ENCODE measurements around the gene PAM16.
"Not testable (repeated sequence)": the region's sequence is repeated elsewhere in the genome, so short reads cannot be mapped to it uniquely, and the experiment has no call there.

The PAM16 gene

GRCh38 chr16:4352843-4353242 lies 1.7 kb upstream of the PAM16 start:
- H3K4me1 Mint-ChIP-seq: peaks cover 18% of the 10 kb centered on the region
- ATAC-seq: no peak
- no peak overlapping the region for H3K4me3 Mint-ChIP-seq
- no peaks in the 10 kb centered on the region for H3K27me3 Mint-ChIP-seq
- peaks cover 29% of the 10 kb centered on the region for H3K36me3 Mint-ChIP-seq
- H3K27ac Mint-ChIP-seq: no peak overlapping the region
- H3K9me3 Mint-ChIP-seq: no peaks in the 10 kb centered on the region

DNA sequence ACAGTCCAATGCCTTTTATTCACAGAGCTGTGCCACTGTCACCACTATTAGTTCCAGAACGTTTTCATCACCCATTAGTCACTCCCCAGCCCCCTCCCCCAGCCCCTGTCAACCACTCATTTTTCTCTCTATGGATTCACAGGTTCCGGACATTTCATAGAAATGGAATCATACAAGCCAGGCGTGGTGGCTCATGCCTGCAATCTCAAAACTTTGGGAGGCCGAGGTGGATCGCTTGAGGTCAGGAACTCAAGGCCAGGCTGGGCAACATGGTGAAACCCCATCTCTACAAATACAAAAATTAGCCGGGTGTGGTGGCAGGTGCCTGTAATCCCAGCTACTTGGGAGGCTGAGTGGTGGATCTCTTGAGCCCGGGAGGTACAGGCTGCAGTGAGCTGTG lies 759 bp upstream of the PAM16 start:
- Mint-ChIP-seq H3K27ac (peak overlapping the region; percentile 88), H3K36me3 (peaks cover 19% of the 10 kb centered on the region), H3K9me3 (no peaks in the 10 kb centered on the region), H3K27me3 (no peaks in the 10 kb centered on the region), H3K4me1 (peaks cover 24% of the 10 kb centered on the region), H3K4me3 (peak overlapping the region; percentile 90)
- ATAC-seq: no peak

GRCh38 chr16:4350365-4350786 lies 745 bp downstream of the PAM16 start:
- Mint-ChIP-seq H3K27ac (peak overlapping the region; percentile 88), H3K4me3 (peak overlapping the region; percentile 90), H3K4me1 (peaks cover 24% of the 10 kb centered on the region), H3K9me3 (no peaks in the 10 kb centered on the region), H3K27me3 (no peaks in the 10 kb centered on the region), H3K36me3 (peaks cover 14% of the 10 kb centered on the region)
- ATAC-seq: peak; percentile 3

GRCh38 chr16:4349332-4349731 lies 1.8 kb downstream of the PAM16 start:
- Mint-ChIP-seq H3K9me3 (no peaks in the 10 kb centered on the region), H3K27me3 (no peaks in the 10 kb centered on the region), H3K36me3 (peaks cover 6% of the 10 kb centered on the region), H3K27ac (no peak overlapping the region), H3K4me1 (peaks cover 31% of the 10 kb centered on the region), H3K4me3 (no peak overlapping the region)
- ATAC-seq: no peak

DNA sequence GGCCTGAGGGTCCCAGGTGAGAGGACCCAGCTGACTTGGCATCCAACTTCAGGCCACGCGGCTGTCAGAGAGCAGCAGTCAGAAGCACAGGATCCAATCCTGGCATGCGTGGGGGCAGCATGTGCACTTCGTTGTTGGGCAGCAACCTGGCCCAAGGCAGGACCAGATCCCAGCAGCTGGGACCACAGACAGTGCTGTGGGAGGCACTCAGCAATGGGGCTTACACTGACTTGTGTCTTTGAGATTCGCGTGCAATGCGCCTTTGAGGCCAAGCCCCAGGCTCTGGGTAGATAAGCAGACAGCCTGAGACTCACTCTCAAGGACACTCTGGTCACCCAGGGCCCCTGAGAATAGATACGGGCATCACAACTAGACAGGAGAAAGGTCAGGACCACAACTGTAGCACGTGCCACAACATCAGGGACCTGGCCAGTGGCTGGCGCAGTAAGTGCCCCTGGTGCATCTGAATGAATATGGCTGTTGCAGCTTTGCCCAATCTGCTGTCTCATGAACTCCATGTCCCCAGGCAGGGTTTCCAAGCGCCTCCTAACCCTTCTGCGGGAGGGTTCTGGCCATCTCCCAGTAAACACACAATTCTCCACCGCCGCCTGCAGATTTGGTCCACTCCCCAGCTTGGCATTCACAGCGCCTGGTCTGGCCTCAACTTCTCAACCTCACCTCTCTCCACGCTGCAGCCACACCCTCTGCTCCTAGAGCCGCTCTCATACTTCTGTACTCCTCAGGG lies 3.2 kb downstream of the PAM16 start:
- H3K9me3 Mint-ChIP-seq: no peaks in the 10 kb centered on the region
- peaks cover 36% of the 10 kb centered on the region for H3K4me1 Mint-ChIP-seq
- ATAC-seq: no peak
- no peak overlapping the region for H3K27ac Mint-ChIP-seq
- no peak overlapping the region for H3K4me3 Mint-ChIP-seq
- H3K36me3 Mint-ChIP-seq: peaks cover 6% of the 10 kb centered on the region
- no peaks in the 10 kb centered on the region for H3K27me3 Mint-ChIP-seq

- no peaks in the 10 kb centered on the region for H3K9me3 Mint-ChIP-seq
- H3K27ac Mint-ChIP-seq: no peak overlapping the region
- H3K27me3 Mint-ChIP-seq: no peaks in the 10 kb centered on the region
- peaks cover 36% of the 10 kb centered on the region for H3K4me1 Mint-ChIP-seq
- H3K36me3 Mint-ChIP-seq: peaks cover 6% of the 10 kb centered on the region
- no peak for ATAC-seq
- no peak overlapping the region for H3K4me3 Mint-ChIP-seq
Observed at GRCh38 chr16:4347010-4347409, 4.1 kb downstream of the PAM16 start.

- Mint-ChIP-seq H3K27me3 (no peaks in the 10 kb centered on the region), H3K27ac (peak overlapping the region; percentile 27), H3K4me3 (no peak overlapping the region)
Observed at GRCh38 chr16:4345836-4346781, 5.0 kb downstream of the PAM16 start.

DNA sequence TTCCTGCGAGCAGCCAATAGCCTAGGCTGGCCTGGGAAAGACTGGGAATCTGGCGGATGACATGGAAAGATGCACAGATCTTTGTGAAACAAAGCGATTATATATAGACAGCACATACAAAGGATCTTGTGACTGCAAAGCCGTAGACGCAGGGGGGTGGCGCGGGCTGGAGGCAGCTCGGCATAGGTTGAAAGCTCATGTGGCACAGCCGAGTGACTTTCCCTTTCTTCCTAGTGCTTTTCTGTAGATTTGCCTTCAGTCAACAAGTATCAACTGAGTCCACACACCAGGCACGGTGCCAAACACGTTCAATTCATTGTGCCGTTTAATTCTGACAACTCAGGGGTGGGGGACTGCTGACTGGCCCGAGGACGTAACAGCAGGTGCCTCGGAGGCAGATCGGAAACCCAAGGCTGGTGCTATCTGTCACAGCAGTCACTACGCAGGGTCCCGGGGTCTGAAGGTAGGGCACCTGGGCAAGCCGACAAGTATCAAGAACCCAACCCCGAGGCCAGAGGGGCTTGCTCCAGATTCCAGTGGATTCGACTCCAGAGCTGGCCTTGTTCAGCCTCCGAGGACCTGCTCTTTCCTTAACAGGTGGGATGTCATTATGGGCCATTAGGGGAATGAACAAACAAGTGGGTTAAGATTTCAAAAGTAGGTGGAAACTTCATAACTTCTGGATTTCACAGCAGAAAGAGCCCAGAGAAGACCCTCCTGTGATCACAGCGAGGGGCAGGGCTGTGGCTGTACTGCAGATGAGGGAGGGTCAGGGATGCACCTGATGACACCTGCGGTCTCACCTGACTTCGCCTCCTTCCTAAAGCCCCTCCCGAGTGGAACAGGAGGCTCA lies 5.9 kb downstream of the PAM16 start:
- peaks cover 25% of the 10 kb centered on the region for H3K4me1 Mint-ChIP-seq
- no peaks in the 10 kb centered on the region for H3K27me3 Mint-ChIP-seq
- ATAC-seq: no peak
- H3K9me3 Mint-ChIP-seq: no peaks in the 10 kb centered on the region
- H3K4me3 Mint-ChIP-seq: no peak overlapping the region
- H3K36me3 Mint-ChIP-seq: peaks cover 6% of the 10 kb centered on the region
- H3K27ac Mint-ChIP-seq: peak overlapping the region; percentile 27

More at GRCh38 chr16:4345836-4346781, 5.0 kb downstream of the PAM16 start:
- no peak for ATAC-seq
- Mint-ChIP-seq H3K36me3 (peaks cover 6% of the 10 kb centered on the region), H3K9me3 (no peaks in the 10 kb centered on the region), H3K4me1 (peaks cover 29% of the 10 kb centered on the region)

DNA sequence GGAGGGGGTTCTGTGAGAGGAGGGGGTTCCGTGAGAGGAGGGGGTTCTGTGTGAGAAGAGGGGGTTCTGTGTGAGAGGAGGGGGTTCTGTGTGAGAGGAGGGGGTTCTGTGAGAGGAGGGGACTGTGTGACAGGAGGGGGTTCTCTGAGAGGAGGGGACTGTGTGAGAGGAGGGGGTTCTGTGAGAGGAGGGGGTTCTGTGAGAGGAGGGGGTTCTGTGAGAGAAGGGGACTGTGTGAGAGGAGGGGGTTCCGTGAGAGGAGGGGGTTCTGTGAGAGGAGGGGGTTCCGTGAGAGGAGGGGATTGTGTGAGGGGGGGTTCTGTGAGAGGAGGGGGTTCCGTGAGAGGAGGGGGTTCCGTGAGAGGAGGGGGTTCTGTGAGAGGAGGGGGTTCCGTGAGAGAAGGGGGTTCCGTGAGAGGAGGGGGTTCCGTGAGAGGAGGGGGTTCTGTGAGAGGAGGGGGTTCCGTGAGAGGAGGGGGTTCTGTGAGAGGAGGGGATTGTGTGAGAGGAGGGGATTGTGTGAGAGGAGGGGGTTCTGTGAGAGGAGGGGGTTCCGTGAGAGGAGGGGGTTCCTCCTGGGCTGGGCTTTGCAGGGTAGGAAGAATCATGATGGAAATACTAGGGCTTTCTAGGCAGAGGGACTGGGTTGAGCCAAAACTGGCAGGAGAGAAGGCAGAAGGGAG lies 6.7 kb downstream of the PAM16 start:
- not testable (repeated sequence) for H3K4me3 Mint-ChIP-seq
- peaks cover 25% of the 10 kb centered on the region for H3K4me1 Mint-ChIP-seq

GRCh38 chr16:4342866-4343744 lies 8.0 kb downstream of the PAM16 start:
- Mint-ChIP-seq H3K9me3 (no peaks in the 10 kb centered on the region), H3K4me1 (peaks cover 19% of the 10 kb centered on the region), H3K27ac (peak overlapping the region; percentile 38), H3K36me3 (peaks cover 6% of the 10 kb centered on the region), H3K27me3 (no peaks in the 10 kb centered on the region), H3K4me3 (no peak overlapping the region)
- ATAC-seq: no peak

More for the DNA sequence above, 6.7 kb downstream of the PAM16 start:
- not testable (repeated sequence) for ATAC-seq, H3K36me3 Mint-ChIP-seq, H3K27me3 Mint-ChIP-seq, H3K9me3 Mint-ChIP-seq
- H3K27ac Mint-ChIP-seq: peak overlapping the region; percentile 38

DNA sequence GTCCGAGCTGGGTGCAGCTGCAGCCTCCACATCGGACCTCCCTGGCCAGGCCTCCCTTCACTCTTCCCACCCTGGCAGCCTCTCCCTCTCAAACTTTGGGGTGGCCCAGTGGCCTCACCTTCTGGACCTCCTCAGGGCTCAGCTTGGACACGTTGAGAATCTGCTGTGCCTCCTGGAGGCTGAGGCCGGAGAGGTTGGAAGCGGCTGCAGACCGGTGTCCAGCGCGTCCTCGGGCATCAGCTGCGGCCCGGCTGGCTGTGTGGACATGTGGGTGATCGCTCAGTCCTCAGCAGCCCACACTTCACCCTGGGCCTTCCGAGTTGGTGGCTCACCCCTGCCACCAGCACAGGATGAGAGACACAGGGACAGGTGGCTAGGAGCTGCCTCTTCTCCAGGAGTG lies 9.9 kb downstream of the PAM16 start:
- Mint-ChIP-seq H3K27me3 (no peaks in the 10 kb centered on the region), H3K4me1 (peaks cover 18% of the 10 kb centered on the region), H3K27ac (no peak overlapping the region), H3K4me3 (no peak overlapping the region), H3K36me3 (peaks cover 6% of the 10 kb centered on the region), H3K9me3 (no peaks in the 10 kb centered on the region)
- no peak for ATAC-seq

GRCh38 chr16:4340443-4340842 lies 10.7 kb downstream of the PAM16 start:
- no peaks in the 10 kb centered on the region for H3K27me3 Mint-ChIP-seq
- ATAC-seq: no peak
- peaks cover 18% of the 10 kb centered on the region for H3K4me1 Mint-ChIP-seq
- no peak overlapping the region for H3K4me3 Mint-ChIP-seq
- no peaks in the 10 kb centered on the region for H3K9me3 Mint-ChIP-seq
- H3K27ac Mint-ChIP-seq: no peak overlapping the region
- peaks cover 6% of the 10 kb centered on the region for H3K36me3 Mint-ChIP-seq

GRCh38 chr16:4339909-4340308 lies 11.2 kb downstream of the PAM16 start:
- Mint-ChIP-seq H3K36me3 (peaks cover 6% of the 10 kb centered on the region), H3K27me3 (no peaks in the 10 kb centered on the region), H3K4me1 (peaks cover 16% of the 10 kb centered on the region), H3K27ac (no peak overlapping the region), H3K4me3 (no peak overlapping the region), H3K9me3 (no peaks in the 10 kb centered on the region)
- ATAC-seq: no peak

- Mint-ChIP-seq H3K4me1 (peaks cover 11% of the 10 kb centered on the region), H3K36me3 (peaks cover 6% of the 10 kb centered on the region), H3K9me3 (no peaks in the 10 kb centered on the region), H3K4me3 (no peak overlapping the region), H3K27ac (no peak overlapping the region), H3K27me3 (no peaks in the 10 kb centered on the region)
- no peak for ATAC-seq
Observed at GRCh38 chr16:4339455-4339854, 11.7 kb downstream of the PAM16 start.

Measured in stimulated activated memory B cell treated with anti-CD40 and anti-IgM and Interleukin-4, amounts not matched to agents 10 μg/mL and 1 μg/mL and 100 μg/mL, for 72 hours (primary cell).